Endodermal cell (in vitro differentiated cells): ENCODE measurements around the gene PRKCD. TPM values are rescaled to one million over a fixed set of nuclear protein-coding genes. Genes with fewer than 3 reads are reported as not detected.

ENCODE experiments used
- DNase-seq: peaks from one replicate; pipeline ENCODE4 v3.0.0-alpha.2; 2017
- H3K27ac ChIP-seq: 2 replicates; pipeline ENCODE4 v1.5.1; 2013; ENCODE audit warnings: mild to moderate bottlenecking, low read depth, low read length, moderate library complexity
- H3K27me3 ChIP-seq: 2 replicates; pipeline ENCODE4 v1.6.1; 2013; ENCODE audit warnings: mild to moderate bottlenecking, low read length, moderate library complexity; ENCODE audit not compliant: insufficient read depth, control insufficient read depth, poor library complexity, severe bottlenecking
- H3K36me3 ChIP-seq: 2 replicates; pipeline ENCODE4 v1.7.0; 2013; ENCODE audit warnings: mild to moderate bottlenecking, low read length, moderate library complexity; ENCODE audit not compliant: control insufficient read depth, insufficient read depth
- H3K4me1 ChIP-seq: one replicate; pipeline ENCODE4 v1.7.0; 2013; ENCODE audit warnings: low read length; ENCODE audit not compliant: control insufficient read depth, insufficient read depth
- H3K4me3 ChIP-seq: 2 replicates; pipeline ENCODE4 v1.5.1; 2013; ENCODE audit warnings: mild to moderate bottlenecking, low read length, moderate library complexity
- H3K9ac ChIP-seq: 2 replicates; pipeline ENCODE4 v1.6.1; 2013; ENCODE audit warnings: mild to moderate bottlenecking, low read length, moderate library complexity; ENCODE audit not compliant: poor library complexity, severe bottlenecking; ENCODE audit errors: extremely low read depth
- H3K9me3 ChIP-seq: 2 replicates; pipeline ENCODE4 v1.6.1; 2013; ENCODE audit warnings: mild to moderate bottlenecking, low read length, moderate library complexity; ENCODE audit not compliant: control insufficient read depth
- H3K27ac Mint-ChIP-seq: 2 replicates; pipeline ENCODE4 v1.8.0; 2020; ENCODE audit warnings: mixed read lengths
- H3K27me3 Mint-ChIP-seq: 2 replicates; pipeline ENCODE4 v1.8.0; 2021; ENCODE audit warnings: mild to moderate bottlenecking, mixed read lengths; ENCODE audit not compliant: insufficient read depth
- H3K36me3 Mint-ChIP-seq: 2 replicates; pipeline ENCODE4 v1.8.0; 2020; ENCODE audit warnings: low read depth, mixed read lengths
- H3K4me1 Mint-ChIP-seq: 2 replicates; pipeline ENCODE4 v1.8.0; 2020; ENCODE audit warnings: mixed read lengths
- H3K4me3 Mint-ChIP-seq: 2 replicates; pipeline ENCODE4 v1.8.0; 2020; ENCODE audit warnings: mild to moderate bottlenecking, moderate library complexity, mixed read lengths
- H3K9me3 Mint-ChIP-seq: 2 replicates; pipeline ENCODE4 v1.8.0; 2020; ENCODE audit warnings: mild to moderate bottlenecking, mixed read lengths
- WGBS, 2 experiments: methylation state at CpG; one replicate each; pipeline versions ENCODE4 v1.1.5 to v1.1.7; 2013; ENCODE audit warnings: missing lambda C conversion rate in 2 of 2, mixed read lengths in 1 of 2; ENCODE audit not compliant: insufficient coverage in 1 of 2, insufficient read length in 1 of 2; 5-methylcytosine and 5-hydroxymethylcytosine counted together
- total RNA-seq, 2 donors: library from RNA; stranded (reverse); fragmentation: NEBNext Ultra II Directional in 1 of 2; extraction: Animal tissue kit (Norgen Biotek cat#: 25700) in 1 of 2; gene quantifications; 2 replicates in 1 of 2; 3 replicates in 1 of 2; pipeline ENCODE4 v1.2.1, GENCODE V29; 2021
- TF ChIP-seq, protein P1 (sequence below): fragments of 200-600 bp; sonication (generic); conservative IDR thresholded peaks from 2 replicates; pipeline ENCODE4 v1.5.0; 2021; ENCODE audit warnings: antibody characterized with exemption, mild to moderate bottlenecking

Gene PRKCD
- total RNA-seq, 2 donors from 2014 or later: 19.9 to 26.6 TPM

DNA sequence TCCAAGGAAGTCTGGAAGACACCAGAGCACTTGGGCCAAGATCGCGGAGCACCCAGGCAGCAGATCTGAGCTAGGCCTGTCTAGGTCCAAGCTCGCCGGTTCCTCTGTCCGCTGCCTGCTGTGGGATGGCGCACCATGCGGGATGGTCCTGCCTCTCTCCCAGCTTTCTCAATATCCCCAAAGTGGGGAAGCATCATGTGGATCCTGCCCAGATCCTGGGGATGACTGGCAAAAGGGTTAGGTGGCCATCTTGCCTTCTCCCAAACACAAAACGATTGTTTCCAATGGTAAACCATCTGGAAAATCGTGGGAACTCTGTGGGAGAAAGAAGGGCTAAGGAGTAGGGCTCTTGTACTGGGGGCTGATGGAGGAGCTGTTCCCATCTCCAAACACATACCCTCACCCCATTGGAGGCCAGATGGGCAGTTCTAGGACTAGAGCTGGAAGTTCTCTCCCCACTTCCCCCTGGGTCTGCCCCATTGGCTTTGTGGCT lies 8.9 kb downstream of the PRKCD start:
- Histone ChIP-seq H3K9ac (no peak overlapping the region), H3K36me3 (no peaks in the 10 kb centered on the region), H3K4me1 (no peaks in the 10 kb centered on the region), H3K4me3 (no peak overlapping the region), H3K27me3 (no peaks in the 10 kb centered on the region), H3K27ac (no peak overlapping the region), H3K9me3 (no peaks in the 10 kb centered on the region)
- no peaks in the 10 kb centered on the region for H3K27me3 Mint-ChIP-seq
- no peak overlapping the region for H3K4me3 Mint-ChIP-seq
- no peaks in the 10 kb centered on the region for H3K9me3 Mint-ChIP-seq
- peaks cover 22% of the 10 kb centered on the region for H3K4me1 Mint-ChIP-seq
- DNase-seq: no peak
- peaks cover 4% of the 10 kb centered on the region for H3K36me3 Mint-ChIP-seq
- no peak overlapping the region for H3K27ac Mint-ChIP-seq
- TF ChIP-seq, protein P1, sequence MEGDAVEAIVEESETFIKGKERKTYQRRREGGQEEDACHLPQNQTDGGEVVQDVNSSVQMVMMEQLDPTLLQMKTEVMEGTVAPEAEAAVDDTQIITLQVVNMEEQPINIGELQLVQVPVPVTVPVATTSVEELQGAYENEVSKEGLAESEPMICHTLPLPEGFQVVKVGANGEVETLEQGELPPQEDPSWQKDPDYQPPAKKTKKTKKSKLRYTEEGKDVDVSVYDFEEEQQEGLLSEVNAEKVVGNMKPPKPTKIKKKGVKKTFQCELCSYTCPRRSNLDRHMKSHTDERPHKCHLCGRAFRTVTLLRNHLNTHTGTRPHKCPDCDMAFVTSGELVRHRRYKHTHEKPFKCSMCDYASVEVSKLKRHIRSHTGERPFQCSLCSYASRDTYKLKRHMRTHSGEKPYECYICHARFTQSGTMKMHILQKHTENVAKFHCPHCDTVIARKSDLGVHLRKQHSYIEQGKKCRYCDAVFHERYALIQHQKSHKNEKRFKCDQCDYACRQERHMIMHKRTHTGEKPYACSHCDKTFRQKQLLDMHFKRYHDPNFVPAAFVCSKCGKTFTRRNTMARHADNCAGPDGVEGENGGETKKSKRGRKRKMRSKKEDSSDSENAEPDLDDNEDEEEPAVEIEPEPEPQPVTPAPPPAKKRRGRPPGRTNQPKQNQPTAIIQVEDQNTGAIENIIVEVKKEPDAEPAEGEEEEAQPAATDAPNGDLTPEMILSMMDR: no peak
- 93 to 100% methylated on average over 4 to 9 of the region's 9 CpGs for WGBS, 2 experiments

DNA sequence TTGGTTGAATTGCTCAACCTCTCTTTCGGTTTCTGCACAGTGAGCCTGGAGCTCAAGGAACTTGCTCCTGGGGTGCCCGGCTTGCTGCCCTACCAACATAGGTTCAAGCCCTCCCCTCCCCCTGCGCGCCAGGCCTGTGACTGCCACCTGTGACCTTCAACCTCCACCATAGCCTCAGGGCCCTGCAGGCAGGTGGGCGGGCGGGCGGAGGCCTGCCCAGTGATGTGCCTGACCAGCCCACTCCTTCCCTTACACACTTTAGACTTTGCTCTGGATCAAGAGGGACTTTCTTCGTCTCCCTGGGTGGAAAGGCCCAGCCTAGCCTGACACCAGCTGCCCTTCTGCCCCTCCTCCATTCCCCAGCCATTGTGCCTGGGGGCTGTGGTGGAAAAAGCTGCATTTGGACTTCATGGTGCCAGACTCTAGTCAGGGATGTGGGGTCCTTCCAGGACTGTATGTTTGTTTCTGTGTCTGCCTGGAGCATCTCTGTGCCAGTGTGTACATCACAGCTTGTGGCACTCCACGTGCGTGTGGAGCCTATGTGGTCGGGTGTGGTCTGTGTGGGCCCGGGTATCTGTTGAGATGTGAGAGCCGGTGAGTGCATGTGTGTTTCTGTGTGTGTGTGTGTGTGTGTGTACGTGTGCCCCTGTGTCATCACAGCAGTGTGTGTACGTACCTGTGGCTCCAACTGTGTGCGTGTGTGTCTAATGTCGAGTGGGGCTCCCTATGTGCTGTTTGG lies 9.5 kb downstream of the PRKCD start:
- 90 to 91% methylated on average over 5 to 17 of the region's 17 CpGs for WGBS, 2 experiments
- Histone ChIP-seq H3K4me3 (no peak overlapping the region), H3K27me3 (no peaks in the 10 kb centered on the region), H3K36me3 (no peaks in the 10 kb centered on the region), H3K27ac (no peak overlapping the region), H3K9ac (no peak overlapping the region), H3K4me1 (no peaks in the 10 kb centered on the region), H3K9me3 (no peaks in the 10 kb centered on the region)
- Mint-ChIP-seq H3K4me1 (peaks cover 22% of the 10 kb centered on the region), H3K27me3 (no peaks in the 10 kb centered on the region), H3K36me3 (peaks cover 4% of the 10 kb centered on the region), H3K4me3 (no peak overlapping the region), H3K27ac (peak overlapping the region; percentile 32), H3K9me3 (no peaks in the 10 kb centered on the region)
- no peak for DNase-seq
- TF ChIP-seq, protein P1: no peak

DNA sequence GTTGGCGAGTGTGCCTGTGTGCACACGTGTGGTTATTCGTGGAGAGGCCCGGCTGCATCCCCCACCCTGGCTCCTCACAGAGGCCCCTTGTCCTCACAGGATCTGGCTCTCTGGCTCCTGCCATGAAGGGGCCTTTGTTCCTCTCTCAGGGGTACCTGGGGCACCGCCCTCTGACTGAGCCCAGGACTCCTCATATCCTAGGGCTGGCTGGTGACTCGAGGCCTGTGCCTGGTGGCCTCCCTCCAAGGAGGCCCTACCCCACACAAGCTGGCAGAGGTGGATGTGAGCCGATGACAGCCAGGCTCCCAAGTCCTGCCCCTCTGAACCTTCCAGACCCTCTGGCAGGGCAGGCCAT lies 10.0 kb downstream of the PRKCD start:
- Histone ChIP-seq H3K9ac (no peak overlapping the region), H3K4me3 (no peak overlapping the region), H3K9me3 (no peaks in the 10 kb centered on the region), H3K36me3 (no peaks in the 10 kb centered on the region), H3K4me1 (no peaks in the 10 kb centered on the region), H3K27me3 (no peaks in the 10 kb centered on the region), H3K27ac (no peak overlapping the region)
- peaks cover 4% of the 10 kb centered on the region for H3K36me3 Mint-ChIP-seq
- TF ChIP-seq, protein P1: no peak
- 79 to 86% methylated on average over 4 to 7 of the region's 7 CpGs for WGBS, 2 experiments
- H3K27ac Mint-ChIP-seq: peak overlapping the region; percentile 32
- no peak for DNase-seq
- no peak overlapping the region for H3K4me3 Mint-ChIP-seq
- peaks cover 22% of the 10 kb centered on the region for H3K4me1 Mint-ChIP-seq
- no peaks in the 10 kb centered on the region for H3K9me3 Mint-ChIP-seq
- no peaks in the 10 kb centered on the region for H3K27me3 Mint-ChIP-seq
